ENCODE results near the gene HLA-DOB.

DNA sequence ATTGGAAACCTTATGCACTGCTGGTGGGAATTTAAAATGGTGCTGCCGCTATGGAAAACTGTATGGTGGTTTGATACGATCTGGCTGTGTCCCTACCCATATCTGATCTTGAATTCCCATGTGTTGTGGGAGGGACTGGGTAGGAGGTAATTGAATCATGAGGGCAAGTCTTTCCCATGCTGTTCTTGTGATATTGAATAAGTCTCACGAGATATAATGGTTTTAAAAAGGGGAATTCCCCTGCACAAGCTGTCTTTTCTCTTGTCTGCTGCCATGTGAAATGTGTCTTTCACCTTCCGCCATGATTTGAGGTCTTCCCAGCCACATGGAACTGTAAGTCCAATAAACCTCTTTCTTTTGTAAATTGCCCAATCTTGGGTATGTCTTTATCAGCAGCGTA lies 16.9 kb upstream of the HLA-DOB start:
- TF ChIP-seq, protein P1, sequence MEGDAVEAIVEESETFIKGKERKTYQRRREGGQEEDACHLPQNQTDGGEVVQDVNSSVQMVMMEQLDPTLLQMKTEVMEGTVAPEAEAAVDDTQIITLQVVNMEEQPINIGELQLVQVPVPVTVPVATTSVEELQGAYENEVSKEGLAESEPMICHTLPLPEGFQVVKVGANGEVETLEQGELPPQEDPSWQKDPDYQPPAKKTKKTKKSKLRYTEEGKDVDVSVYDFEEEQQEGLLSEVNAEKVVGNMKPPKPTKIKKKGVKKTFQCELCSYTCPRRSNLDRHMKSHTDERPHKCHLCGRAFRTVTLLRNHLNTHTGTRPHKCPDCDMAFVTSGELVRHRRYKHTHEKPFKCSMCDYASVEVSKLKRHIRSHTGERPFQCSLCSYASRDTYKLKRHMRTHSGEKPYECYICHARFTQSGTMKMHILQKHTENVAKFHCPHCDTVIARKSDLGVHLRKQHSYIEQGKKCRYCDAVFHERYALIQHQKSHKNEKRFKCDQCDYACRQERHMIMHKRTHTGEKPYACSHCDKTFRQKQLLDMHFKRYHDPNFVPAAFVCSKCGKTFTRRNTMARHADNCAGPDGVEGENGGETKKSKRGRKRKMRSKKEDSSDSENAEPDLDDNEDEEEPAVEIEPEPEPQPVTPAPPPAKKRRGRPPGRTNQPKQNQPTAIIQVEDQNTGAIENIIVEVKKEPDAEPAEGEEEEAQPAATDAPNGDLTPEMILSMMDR (IDR thresholded peaks at IDR 0.05), result no peak
- TF ChIP-seq POLR2A (IDR thresholded peaks at IDR 0.05), result no peak

All from uterus (tissue), 2 donors.